ENCODE measurements around the gene STARD10. TPM values are rescaled to one million over a fixed set of nuclear protein-coding genes. Genes with fewer than 3 reads are reported as not detected.
A peak's percentile ranks its signal among the peaks of the same experiment; 100 is the strongest.

Gene STARD10
- total and polyA plus RNA-seq, 9 of the 15 experiments (the other 6 are each of a cell fraction or from before 2014, with no cell fraction given) = 0.15 to 52.9 (median 32.3) TPM

GRCh38 chr11:72735495-72736027 lies 58.3 kb downstream of the STARD10 start (continued):
- TF ChIP-seq E2F6 (IDR thresholded peaks at IDR 0.05; ENCODE audit: borderline replicate concordance in 1 of 2, extremely low read depth in 1 of 2, insufficient read depth in 1 of 2, insufficient read length in 1 of 2, low read depth in 1 of 2, low read length in 1 of 2, poor library complexity in 1 of 2, severe bottlenecking in 1 of 2) (no peak), ZNF407 (IDR thresholded peaks at IDR 0.05; ENCODE audit: low read depth) (no peak), ZBTB17 (CRISPR knock-in tag; IDR thresholded peaks at IDR 0.05) (no peak), TCF7 (IDR thresholded peaks at IDR 0.05; ENCODE audit: borderline replicate concordance) (peak; percentile 93), FUS (optimal IDR thresholded peaks at IDR 0.05; ENCODE audit: low read depth, low read length) (no peak), NR0B1 (IDR thresholded peaks at IDR 0.05; ENCODE audit: partially characterized antibody) (no peak), DDX20 (tag; IDR thresholded peaks at IDR 0.05; ENCODE audit: low read depth) (no peak), KDM1A (IDR thresholded peaks at IDR 0.05) (peak; percentile 67 to 79; a peak in 3 of 4 replicates), SIN3A (IDR thresholded peaks at IDR 0.05; ENCODE audit: borderline replicate concordance in 2 of 2, control insufficient read depth in 1 of 2, low read depth in 2 of 2, low read length in 2 of 2) (no peak), RNF2 (IDR thresholded peaks at IDR 0.05) (0 out of 2 replicates have a peak, but pooled peaks have one; percentile 50), E2F4 (CRISPR knock-in tag; IDR thresholded peaks at IDR 0.05; ENCODE audit: low read depth) (no peak), TFAP4 (CRISPR knock-in tag; IDR thresholded peaks at IDR 0.05; ENCODE audit: borderline replicate concordance) (no peak), TEAD1 (CRISPR knock-in tag; IDR thresholded peaks at IDR 0.05) (no peak), ZKSCAN8 (CRISPR knock-in tag; IDR thresholded peaks at IDR 0.05) (peak; percentile 89)

Measured in K562 (cell line).